ENCODE data around the gene LRRC2.
"Not testable (repeated sequence)": the region's sequence is repeated elsewhere in the genome, so short reads cannot be mapped to it uniquely, and the experiment has no call there.

The LRRC2 gene

DNA sequence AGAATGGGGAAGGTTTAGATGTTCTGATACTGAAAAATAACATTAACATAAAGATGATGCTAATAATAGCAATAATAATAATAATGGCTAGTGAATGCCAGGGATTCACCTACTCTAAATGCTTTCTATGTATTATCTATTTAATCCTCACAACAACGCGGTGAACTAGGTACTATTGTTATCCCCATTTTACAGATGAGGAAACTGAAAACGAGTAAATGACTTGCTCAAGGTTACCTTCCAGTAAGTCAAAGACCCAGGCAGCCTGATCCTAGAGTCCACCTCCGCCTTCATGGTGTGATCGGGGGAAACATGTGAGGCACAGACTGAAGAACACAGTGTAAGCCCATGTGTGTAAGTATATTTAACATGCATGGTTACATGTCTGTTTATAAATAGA, 30.4 kb downstream of the LRRC2 start:
- DNase-seq, result no peak

DNA sequence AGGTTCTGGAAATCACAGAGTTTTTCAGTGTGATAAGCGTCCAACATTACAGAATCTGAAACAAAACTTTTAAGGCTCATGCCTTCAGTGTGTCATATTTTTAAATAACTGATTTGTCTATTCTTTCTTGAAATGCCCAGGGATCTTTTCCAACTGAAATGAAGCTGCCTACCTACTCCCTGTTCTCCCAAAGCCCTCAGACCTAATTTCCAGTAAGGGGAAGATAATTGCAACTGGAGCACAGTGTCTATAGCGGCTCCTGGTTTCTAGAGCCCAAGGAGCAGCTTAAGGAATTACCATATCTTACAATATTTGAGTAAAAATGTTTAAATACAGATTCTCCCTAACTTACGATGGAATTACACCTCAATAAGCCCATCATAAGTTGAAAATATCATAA, 33.0 kb downstream of the LRRC2 start:
- no peak for DNase-seq

DNA sequence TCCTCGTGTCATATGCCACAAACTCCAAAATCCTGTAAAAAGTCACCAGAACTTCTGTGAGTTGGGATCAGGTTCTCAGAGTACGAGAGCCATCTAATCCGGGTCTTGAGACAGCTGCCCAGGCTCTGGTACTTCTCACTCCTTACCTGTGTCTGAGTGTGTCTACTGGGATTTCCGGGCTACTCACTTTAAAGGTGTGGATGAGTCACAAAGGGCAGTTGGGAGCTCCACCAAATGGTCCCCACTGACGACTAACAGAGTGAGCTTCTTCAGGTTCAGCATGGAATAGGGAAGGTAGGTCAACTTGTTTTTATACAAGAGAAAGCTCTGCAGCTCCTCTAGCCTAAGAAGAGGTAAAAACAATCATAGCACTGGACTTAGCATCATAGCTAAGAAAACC, 38.9 kb downstream of the LRRC2 start:
- DNase-seq, result no peak

DNA sequence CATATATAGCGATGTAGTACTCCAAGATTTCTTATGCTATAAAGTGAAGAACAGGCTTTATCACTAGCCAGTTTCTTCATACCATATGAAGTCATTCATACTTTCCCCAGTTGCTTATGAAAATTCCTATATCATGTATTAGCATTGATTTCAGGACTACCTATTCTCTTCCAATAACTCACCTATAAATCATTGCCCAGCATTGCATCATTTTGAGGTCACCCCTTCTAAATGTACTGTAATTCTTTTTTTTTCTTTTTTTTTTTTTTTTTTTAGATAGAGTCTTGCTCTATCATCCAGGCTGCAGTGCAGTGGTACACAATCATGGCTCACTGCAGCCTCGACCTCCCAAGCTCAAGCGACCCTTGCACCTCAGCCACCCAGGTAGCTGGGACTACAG, 41.3 kb downstream of the LRRC2 start:
- no peak for DNase-seq

DNA sequence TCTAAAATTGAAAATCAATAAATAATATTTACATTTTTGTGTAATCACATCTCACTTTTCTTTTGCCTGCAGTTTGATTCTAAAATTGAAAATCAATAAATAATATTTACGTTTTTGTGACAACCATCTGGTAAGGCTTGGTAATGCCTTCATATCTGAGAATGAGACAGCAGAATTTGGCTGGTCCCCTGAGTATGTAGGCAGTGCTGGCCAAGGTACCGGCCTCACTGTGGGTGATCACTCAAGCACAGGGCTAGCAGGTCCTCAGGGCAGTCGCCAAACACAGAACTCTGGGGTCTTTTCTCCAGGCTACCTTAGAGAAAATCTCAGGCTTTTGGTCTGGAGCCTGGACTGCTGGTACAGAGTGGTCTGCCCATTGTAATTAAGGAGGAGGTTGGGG, 42.1 kb downstream of the LRRC2 start:
- DNase-seq, result no peak

DNA sequence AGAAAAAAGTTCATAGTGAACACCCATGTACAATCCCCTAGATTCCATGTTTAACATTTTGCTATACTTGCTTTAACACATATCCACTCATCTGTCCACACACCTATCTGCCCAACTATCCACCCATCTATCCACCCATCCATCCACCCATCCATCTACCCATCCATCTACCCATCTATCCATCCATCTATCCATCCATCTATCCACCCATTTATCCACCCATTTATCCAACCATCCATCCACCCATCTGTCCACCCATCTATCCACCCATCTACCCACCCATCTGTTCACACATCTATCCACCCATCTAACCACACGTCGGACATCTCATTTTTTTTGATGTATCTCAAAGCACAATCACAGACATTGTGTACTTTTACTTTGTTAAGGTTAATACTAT, 42.5 kb downstream of the LRRC2 start:
- DNase-seq, result no peak

DNA sequence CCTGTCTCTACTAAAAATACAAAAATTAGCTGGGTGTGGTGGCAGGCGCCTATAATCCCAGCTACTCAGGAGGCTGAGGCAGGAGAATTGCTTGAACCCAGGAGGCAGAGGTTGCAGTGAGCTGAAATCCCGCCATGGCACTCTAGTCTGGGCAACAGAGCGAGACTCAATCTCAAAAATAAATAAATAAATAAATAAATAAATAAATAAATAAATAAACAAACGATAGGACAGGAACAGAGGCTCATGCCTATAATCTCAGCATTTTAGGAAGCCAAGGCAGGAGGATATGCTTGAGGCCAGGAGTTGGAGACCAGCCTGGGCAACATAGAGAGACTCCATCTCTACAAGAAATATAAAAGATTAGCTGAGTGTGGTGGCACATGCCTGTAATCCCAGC, 43.9 kb downstream of the LRRC2 start:
- not testable (repeated sequence) for DNase-seq

DNA sequence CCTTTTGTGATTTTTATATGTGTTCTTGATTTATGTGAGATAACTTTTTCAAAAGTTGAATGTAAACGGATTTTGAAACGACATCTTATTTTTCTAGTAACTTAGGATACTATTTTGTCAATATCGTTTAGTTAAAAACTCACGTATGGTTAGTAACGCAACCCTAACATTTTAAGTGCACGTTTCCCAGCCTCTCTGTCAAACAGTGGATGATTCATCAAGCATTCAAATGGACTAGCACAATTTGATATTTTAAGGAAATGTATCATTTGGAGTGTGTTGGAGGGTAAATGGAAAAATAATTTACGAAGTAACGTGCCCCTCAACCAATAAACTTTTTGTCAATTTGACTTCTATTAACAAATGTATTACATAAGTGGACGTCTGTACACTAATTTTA, 45.0 kb downstream of the LRRC2 start:
- DNase-seq, result no peak

DNA sequence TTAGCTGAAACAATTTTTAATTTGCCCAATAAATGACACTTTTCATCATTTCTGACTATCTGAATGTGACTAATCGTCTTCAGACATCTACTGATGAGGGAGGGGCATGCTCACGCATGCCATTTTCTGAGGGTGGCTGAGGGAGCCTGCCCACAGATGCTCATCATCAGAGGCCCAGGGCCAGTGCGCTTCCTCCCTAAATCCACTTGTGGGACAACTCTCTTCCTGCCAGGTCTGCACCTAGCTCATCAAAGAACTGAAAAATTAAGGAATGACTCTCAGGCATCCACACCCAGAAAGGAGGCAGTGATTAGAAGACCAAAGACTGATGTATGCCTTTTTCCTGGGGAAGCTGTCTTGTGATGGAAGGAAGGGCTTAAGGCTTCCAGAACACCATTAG, 45.6 kb downstream of the LRRC2 start:
- no peak for DNase-seq

DNA sequence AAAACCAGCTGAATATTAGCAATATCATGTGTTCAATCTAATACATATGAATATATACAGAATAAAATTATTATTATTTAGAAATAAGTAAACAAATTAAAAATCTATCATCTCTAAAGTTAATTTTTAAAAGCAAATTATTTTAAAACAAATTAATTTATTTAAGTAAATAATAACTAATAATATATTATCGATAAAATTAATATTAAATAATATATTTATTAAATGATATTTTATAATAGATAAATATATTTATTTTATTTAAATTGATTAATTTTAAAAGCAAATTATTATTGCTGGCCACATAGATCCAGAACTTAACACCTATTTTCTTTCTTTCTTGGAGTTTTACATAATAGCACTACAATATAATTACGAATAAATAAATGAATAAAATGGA, 46.1 kb downstream of the LRRC2 start:
- no peak for DNase-seq

DNA sequence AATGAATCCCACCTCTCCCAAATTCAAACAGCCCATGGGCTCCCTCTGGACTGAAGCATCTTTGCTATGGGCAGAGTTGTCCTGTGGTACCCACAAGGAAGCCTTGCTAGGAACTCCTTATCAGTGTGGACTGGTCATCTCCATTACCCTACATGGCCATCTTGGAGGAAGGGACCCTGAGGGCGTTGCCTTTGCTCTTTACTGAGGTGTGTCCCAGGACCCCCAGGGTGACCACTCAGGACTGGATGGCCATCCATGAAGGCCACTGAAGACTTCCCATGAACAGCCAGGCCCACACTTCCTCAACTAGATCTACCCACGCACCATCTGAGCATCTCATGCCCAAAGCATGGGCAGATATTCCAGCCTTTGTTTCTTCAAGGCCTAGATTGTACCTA, 48.3 kb downstream of the LRRC2 start:
- no peak for DNase-seq

DNA sequence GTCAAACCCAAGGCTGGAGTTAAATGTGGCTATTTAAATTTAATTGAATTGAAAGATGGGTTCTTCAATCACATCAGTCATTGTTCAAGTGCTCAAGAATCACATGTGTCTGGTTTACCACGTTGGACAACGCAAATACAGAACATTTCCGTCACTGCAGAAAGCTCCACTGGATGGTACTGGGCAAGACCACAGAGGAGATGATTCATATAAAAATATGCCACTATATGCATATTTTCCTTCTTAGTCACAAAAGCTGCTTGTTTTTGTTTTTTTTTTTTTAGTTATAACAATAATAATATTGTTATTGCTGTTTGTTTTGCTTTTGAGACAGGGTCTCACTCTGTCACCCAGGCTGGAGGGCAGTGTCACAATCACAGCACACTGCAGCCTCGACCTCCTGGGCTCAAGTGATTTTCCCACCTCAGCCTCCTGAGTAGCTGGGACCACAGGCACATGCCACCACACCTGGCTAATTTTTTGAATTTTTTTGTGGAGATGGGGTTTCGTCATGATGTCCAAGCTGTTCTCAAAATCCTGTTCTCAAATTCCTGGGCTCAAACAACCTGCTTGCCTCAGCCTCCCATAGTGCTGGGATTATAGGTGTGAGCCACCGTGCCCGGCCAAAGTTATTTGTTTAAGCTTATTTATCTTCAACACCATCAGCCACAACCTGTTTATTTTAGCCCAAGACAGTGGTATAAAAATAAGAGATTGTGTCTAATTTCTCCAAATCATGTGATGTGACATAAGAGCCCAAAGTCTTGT, 48.9 kb downstream of the LRRC2 start:
- no peak for DNase-seq

DNA sequence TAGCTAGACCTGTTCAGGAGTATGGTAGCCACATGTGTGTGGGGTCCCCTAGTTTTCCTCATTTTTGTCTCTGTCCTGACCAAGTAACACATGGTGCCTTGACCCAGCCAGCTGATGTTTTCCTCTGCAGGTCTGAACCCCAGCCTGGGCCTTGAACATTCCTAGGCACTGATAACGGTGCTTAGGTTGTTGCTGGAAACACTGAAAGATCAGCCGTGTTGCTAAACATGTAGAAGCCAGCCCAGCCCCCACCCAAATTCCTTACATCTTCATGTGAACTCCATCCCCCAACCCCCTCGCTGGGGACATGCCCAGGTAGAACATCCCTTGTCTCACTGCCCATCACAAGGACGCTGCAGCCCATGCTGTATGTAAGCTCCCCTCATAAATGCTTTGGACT, 49.6 kb downstream of the LRRC2 start:
- no peak for DNase-seq

DNA sequence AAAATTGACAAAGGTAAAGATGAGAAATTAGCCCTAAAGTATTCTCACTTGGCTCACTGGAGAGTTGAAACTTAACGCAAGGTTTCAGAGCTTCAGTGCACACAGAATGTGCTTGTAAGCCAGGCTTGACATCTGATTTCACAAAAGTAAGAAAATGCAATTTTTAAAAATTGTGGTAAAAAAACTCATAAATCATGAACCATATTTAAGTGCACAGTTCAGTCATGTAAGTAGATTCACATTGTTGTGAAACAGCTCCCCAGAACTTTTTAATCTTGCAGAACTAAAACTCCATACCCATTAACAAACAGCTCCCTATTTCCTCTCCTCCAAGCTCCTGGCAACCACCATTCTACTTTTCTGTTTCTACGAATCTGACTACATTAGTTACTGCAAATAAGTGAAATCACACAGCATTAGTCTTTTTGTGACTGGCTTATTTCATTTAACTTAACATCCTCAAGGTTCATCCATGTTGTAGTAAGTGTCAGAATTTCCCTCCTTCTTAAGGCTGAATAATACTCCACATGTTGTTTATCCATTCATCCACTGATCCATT, 53.8 kb downstream of the LRRC2 start:
- DNase-seq, result no peak

DNA sequence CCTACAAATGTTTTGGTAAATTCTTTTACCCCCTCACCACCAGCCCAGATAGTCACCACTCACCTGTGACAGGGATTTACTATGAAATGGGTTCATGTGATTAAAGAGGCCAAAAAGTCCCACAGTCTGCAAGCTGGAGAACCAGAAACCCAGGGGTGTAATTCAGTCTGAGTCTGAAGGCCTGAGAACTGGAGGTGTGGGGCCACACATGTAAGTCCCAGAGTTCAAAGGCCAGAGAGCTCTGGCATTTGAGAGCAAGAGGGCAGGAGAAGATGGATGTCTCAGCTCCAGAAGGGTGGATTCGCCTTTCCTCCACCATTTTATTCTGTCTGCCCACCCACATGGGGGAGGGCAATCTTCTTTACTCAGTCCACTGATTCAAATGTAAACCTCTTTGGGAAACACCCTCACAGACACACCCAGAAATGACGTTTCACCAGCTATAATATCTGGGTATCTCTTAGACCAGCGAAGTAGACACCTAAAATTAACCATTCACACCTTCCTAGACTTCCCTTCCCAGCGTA, 56.4 kb downstream of the LRRC2 start:
- no peak for DNase-seq

DNA sequence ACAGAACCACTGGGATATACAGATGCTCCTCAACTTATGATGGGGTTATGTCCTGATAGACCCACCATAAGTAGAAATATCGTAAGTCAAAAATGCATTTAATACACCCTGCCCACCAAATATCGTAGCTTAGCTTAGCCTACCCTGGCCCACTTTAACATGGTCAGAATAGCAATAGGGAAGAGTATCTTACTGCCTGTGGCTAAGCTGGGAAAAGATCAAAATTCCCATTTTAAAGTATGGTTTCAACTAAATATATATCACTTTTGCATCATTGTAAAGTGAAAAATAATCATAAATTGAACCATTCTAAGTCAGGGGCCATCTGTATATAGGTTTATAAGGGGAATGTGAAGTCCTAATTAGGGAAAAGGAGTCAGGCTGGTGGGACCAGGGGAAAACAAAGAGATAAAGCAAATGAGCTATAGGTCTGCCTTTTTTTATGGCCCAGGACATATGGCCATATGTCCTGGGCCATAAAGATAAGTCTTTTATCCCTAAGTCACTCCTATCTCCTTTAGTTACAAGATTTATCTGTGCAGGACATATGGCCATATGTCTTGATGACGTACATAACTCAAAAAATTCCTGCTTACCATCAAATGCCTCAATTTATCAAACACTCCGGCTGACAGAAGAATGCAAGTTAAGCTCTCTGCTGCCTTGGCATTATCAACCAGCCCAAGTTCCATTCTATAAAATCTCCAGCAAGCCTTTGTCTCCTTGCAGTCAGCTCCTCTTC, 57.1 kb downstream of the LRRC2 start:
- DNase-seq, result no peak

DNA sequence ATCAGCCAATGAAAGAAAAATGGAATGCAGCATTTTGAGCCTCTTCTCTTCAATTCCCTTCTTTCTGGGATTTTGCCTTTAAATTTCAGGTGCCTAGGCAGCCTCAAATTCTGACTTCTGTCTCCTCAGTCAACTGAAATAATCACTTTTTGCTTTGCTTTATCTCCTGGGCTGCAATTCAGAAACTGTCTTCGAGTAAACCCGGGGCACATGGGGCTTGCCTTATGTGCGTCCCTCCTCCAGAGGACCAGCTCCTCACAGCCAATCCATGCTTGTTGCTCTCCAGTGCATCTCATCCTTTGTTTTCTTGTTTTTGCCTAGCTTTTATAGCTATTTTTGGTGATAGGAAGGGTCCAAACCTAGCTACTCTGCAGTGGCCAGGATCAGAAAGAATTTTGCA, 59.6 kb downstream of the LRRC2 start:
- DNase-seq, result no peak

DNA sequence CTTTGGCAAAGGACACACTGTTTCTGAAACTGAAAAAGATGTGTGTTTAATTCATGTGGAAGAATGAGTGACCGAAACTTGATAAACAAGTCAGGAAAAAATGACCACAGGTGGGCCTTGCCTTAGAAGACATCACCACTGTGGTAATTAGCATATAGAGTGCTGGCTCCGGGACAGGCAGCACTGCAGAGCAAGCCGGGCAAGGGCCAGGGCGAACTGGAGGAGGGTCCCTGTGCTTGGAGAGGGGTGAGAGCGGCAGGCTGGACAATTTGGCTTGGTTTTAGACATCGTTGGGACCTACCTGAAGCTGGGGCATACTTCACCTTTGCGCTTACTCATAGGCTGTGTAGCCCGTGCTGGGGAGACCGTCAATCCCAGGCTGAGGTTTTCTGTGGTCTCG, 60.1 kb downstream of the LRRC2 start:
- no peak for DNase-seq

DNA sequence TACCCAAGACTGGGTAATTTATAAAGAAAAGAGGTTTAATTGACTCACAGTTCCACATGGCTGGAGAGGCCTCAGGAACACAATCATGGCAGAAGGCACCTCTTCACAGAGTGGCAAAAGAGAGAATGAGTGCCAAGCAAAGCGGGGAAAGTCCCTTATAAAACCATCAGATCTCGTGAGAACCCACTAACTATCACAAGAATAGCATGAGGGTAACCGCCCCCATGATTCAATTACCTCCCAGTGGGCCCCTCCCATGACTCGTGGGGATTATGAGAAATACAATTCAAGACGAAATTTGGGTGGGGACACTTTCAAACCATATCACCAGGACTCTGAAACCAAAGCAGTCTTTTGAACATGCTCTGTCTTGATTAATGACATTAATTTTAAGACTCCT, 61.3 kb downstream of the LRRC2 start:
- DNase-seq, result no peak

DNA sequence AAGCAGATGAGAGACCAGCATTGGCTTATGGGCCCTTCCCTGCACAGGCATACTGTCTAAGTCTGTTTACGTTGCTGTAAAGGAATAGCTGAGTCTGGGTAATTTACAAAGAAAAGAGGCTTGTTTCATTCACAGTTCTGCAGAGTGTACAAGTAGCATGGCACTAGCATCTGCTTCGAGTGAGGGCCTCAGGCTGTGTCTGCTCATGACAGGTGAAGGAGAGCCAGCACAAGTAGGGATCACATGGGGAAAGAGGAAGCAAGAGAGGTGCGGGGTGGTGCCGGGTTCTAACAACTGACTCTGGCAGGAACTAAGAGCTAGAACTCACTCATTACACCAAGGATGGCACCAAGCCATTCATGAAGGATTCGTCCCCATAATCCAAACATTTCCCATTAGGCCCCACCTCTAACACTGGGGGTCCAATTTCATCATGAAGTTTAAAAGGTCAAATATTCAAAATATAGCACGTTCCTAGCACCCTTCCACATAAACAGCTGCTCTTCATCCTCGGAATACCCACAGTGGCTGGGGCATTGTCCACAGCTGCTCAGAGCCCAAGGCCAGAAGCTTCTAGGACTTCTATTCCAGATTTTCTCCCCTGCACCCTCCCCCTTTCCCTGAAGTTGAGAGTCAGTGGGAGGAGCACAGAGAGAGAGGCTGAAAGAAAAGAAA, 62.8 kb downstream of the LRRC2 start:
- no peak for DNase-seq

DNA sequence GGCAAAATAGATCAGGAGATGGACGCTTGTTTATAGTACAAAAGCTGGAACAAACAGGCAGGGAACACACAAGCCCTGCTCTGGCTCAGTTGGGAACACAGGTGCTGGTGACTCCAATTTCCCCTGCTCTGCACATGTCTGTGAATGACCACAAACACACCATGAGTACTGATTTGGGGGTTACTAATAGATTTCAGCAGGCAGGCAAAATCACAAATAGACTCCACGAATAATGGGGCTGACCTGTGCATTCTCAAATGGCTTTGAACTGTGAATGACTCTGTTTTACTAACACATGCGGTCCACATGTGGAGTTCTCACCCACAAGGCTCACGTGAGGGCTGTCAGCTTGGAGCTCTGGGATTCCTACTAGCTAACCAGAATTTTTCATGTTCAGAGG, 64.4 kb downstream of the LRRC2 start:
- no peak for DNase-seq

Measured in amygdala (tissue), 56 donors.